Measurements from ENCODE around the gene METTL8. TPM values are rescaled to one million over a fixed set of nuclear protein-coding genes. Genes with fewer than 3 reads are reported as not detected.
"Not testable (repeated sequence)": the region's sequence is repeated elsewhere in the genome, so short reads cannot be mapped to it uniquely, and the experiment has no call there.

The METTL8 gene
- polyA plus RNA-seq, 3 donors: 3.3 to 9.8 (median 6.9) TPM

GRCh38 chr2:171311589-171311988 lies 122.2 kb downstream of the METTL8 start:
- WGBS (ENCODE audit: insufficient coverage): no CpG with 5 or more reads among the region's 1 CpG
- H3K4me3 Mint-ChIP-seq; H3K9ac ChIP-seq (ENCODE audit: insufficient read depth, low read length, poor library complexity, severe bottlenecking); H3K79me2 ChIP-seq (ENCODE audit: insufficient read depth, low read length); H3K4me2 ChIP-seq (replicated peaks; ENCODE audit: extremely low read depth, low read length, poor library complexity, severe bottlenecking); H3K36me3 ChIP-seq (replicated peaks in 1 of 2; ENCODE audit: control insufficient read depth in 1 of 2, insufficient read depth in 2 of 2, low read length in 2 of 2); H3K27me3 ChIP-seq (ENCODE audit: control insufficient read depth in 2 of 2, insufficient read depth in 2 of 2, low read length in 2 of 2); H3K27ac ChIP-seq (ENCODE audit: low read depth in 1 of 2, low read length in 2 of 2); H2AFZ ChIP-seq (ENCODE audit: insufficient read depth, low read depth, low read length, poor library complexity, severe bottlenecking); H3K4me3 ChIP-seq (replicated peaks in 1 of 3; ENCODE audit: low read depth in 2 of 3, low read length in 3 of 3); intact Hi-C loops (cut with micrococcal nuclease); DNase-seq; H3K27me3 Mint-ChIP-seq (ENCODE audit: low read depth in 3 of 3); H3K36me3 Mint-ChIP-seq; H3K27ac Mint-ChIP-seq; H3K4me1 ChIP-seq (ENCODE audit: control insufficient read depth in 1 of 2, insufficient read depth in 2 of 2, low read length in 2 of 2); H4K20me1 ChIP-seq (ENCODE audit: insufficient read depth, low read length); H3K4me1 Mint-ChIP-seq: not testable (repeated sequence)
- peaks cover 14 to 19% of the 10 kb centered on the region in 2 donors for H3K9me3 ChIP-seq (replicated peaks in 1 of 2; ENCODE audit: control insufficient read depth in 1 of 2, insufficient read depth in 1 of 2, low read length in 2 of 2)
- peaks cover 18 to 34% (median 24%) of the 10 kb centered on the region in 7 donors for H3K9me3 Mint-ChIP-seq

GRCh38 chr2:171310889-171311288 lies 122.9 kb downstream of the METTL8 start:
- intact Hi-C loops (cut with micrococcal nuclease): no loop called here
- H3K27me3 ChIP-seq (ENCODE audit: control insufficient read depth in 2 of 2, insufficient read depth in 2 of 2, low read length in 2 of 2): no peaks in the 10 kb centered on the region
- no peaks in the 10 kb centered on the region for H3K79me2 ChIP-seq (ENCODE audit: insufficient read depth, low read length)
- H3K4me3 ChIP-seq (replicated peaks in 1 of 3; ENCODE audit: low read depth in 2 of 3, low read length in 3 of 3): no peak overlapping the region
- no peaks in the 10 kb centered on the region for H3K36me3 ChIP-seq (replicated peaks in 1 of 2; ENCODE audit: control insufficient read depth in 1 of 2, insufficient read depth in 2 of 2, low read length in 2 of 2)
- no CpG with 5 or more reads among the region's 2 CpGs for WGBS (ENCODE audit: insufficient coverage)
- Mint-ChIP-seq H3K27ac (no peak overlapping the region), H3K4me1 (no peaks in the 10 kb centered on the region), H3K36me3 (peaks cover 4 to 6% of the 10 kb centered on the region in 2 donors), H3K9me3 (peaks cover 18 to 34% (median 24%) of the 10 kb centered on the region in 7 donors), H3K4me3 (no peak overlapping the region), H3K27me3 (ENCODE audit: low read depth in 3 of 3) (no peaks in the 10 kb centered on the region)
- no peak for DNase-seq
- TF ChIP-seq, protein P1, sequence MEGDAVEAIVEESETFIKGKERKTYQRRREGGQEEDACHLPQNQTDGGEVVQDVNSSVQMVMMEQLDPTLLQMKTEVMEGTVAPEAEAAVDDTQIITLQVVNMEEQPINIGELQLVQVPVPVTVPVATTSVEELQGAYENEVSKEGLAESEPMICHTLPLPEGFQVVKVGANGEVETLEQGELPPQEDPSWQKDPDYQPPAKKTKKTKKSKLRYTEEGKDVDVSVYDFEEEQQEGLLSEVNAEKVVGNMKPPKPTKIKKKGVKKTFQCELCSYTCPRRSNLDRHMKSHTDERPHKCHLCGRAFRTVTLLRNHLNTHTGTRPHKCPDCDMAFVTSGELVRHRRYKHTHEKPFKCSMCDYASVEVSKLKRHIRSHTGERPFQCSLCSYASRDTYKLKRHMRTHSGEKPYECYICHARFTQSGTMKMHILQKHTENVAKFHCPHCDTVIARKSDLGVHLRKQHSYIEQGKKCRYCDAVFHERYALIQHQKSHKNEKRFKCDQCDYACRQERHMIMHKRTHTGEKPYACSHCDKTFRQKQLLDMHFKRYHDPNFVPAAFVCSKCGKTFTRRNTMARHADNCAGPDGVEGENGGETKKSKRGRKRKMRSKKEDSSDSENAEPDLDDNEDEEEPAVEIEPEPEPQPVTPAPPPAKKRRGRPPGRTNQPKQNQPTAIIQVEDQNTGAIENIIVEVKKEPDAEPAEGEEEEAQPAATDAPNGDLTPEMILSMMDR (IDR thresholded peaks at IDR 0.05): no peak
- peaks cover 14 to 19% of the 10 kb centered on the region in 2 donors for H3K9me3 ChIP-seq (replicated peaks in 1 of 2; ENCODE audit: control insufficient read depth in 1 of 2, insufficient read depth in 1 of 2, low read length in 2 of 2)
- no peaks in the 10 kb centered on the region for H4K20me1 ChIP-seq (ENCODE audit: insufficient read depth, low read length)
- no peak overlapping the region for H2AFZ ChIP-seq (ENCODE audit: insufficient read depth, low read depth, low read length, poor library complexity, severe bottlenecking)
- H3K9ac ChIP-seq (ENCODE audit: insufficient read depth, low read length, poor library complexity, severe bottlenecking): no peak overlapping the region
- H3K4me1 ChIP-seq (ENCODE audit: control insufficient read depth in 1 of 2, insufficient read depth in 2 of 2, low read length in 2 of 2): no peaks in the 10 kb centered on the region
- no peak overlapping the region for H3K27ac ChIP-seq (ENCODE audit: low read depth in 1 of 2, low read length in 2 of 2)
- no peak overlapping the region for H3K4me2 ChIP-seq (replicated peaks; ENCODE audit: extremely low read depth, low read length, poor library complexity, severe bottlenecking)

Data from CD14-positive monocyte (primary cell).